ENCODE measurements around the gene GPRIN2. TPM values are rescaled to one million over a fixed set of nuclear protein-coding genes. Genes with fewer than 3 reads are reported as not detected.

Gene GPRIN2
- total and polyA plus RNA-seq, 4 donors: 4.9 to 10.7 (median 9.6) TPM

DNA sequence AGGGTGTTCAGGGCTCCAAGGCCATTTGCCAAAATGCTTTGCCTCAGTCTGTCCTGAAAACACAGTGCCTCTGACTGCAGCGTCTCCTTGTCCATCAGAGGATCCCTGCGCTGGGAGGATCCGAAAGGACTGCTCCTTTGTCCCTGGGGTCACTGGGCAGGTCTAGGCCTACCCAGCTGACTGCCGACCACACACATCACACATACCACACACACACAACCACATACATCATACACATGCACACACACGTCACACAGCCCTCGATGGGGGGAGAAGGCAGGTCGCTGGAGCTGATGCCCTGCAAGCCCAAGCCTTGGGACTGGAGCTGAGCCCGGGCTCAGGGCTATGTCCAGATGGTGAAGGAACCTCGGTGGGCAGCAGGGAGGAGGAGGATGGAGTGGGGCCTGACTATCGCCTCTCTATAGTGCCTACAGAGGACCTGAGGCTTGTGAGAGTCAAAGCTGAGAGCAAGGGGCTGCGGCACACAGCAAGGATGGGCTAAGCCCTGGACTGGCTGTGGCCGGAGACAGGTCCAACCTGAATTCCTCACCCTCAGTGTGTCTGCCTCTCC lies 29.1 kb downstream of the GPRIN2 start:
- 88% methylated on average over 12 of the region's 12 CpGs for WGBS (ENCODE audit: insufficient coverage)
- peaks cover 19% of the 10 kb centered on the region for H3K4me1 ChIP-seq (ENCODE audit: control insufficient read depth, insufficient read depth, low read length)
- no peak overlapping the region for H3K27ac ChIP-seq (ENCODE audit: low read depth, low read length)
- H3K27me3 ChIP-seq (ENCODE audit: control insufficient read depth, insufficient read depth, low read length): no peaks in the 10 kb centered on the region
- no peaks in the 10 kb centered on the region for H3K9me3 ChIP-seq (ENCODE audit: control insufficient read depth, insufficient read depth, low read length)
- DNase-seq (ENCODE audit: low read depth in 4 of 6, low spot score in 6 of 6): no peak
- no peak overlapping the region for H3K4me3 ChIP-seq (ENCODE audit: low read depth, low read length)
- H3K36me3 ChIP-seq (ENCODE audit: control insufficient read depth, insufficient read depth, low read length): peaks cover 3% of the 10 kb centered on the region

DNA sequence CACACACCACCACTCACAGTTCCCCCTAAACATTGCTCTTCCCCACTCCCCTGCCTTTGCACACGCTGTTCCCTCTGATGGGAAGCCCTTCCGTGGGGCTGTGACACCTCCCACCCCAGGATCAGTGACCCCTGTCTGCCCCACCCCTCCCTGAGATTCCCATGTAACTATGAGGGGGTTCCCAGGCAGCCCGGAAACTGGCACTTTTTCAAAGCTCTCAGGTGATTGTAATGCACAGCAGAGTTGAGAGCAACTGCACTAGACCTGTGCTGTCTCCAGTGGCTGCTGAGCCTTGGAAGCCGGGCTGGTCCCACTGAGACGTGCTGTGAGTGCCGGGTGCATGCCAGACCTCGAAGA lies 29.8 kb downstream of the GPRIN2 start:
- Histone ChIP-seq H3K4me3 (ENCODE audit: low read depth, low read length) (no peak overlapping the region), H3K27ac (ENCODE audit: low read depth, low read length) (no peak overlapping the region), H3K4me1 (ENCODE audit: control insufficient read depth, insufficient read depth, low read length) (peaks cover 21% of the 10 kb centered on the region), H3K27me3 (ENCODE audit: control insufficient read depth, insufficient read depth, low read length) (no peaks in the 10 kb centered on the region), H3K36me3 (ENCODE audit: control insufficient read depth, insufficient read depth, low read length) (peaks cover 3% of the 10 kb centered on the region), H3K9me3 (ENCODE audit: control insufficient read depth, insufficient read depth, low read length) (no peaks in the 10 kb centered on the region)
- no peak for DNase-seq (ENCODE audit: low read depth in 4 of 6, low spot score in 6 of 6)
- WGBS (ENCODE audit: insufficient coverage): 60% methylated on average over 4 of the region's 7 CpGs

DNA sequence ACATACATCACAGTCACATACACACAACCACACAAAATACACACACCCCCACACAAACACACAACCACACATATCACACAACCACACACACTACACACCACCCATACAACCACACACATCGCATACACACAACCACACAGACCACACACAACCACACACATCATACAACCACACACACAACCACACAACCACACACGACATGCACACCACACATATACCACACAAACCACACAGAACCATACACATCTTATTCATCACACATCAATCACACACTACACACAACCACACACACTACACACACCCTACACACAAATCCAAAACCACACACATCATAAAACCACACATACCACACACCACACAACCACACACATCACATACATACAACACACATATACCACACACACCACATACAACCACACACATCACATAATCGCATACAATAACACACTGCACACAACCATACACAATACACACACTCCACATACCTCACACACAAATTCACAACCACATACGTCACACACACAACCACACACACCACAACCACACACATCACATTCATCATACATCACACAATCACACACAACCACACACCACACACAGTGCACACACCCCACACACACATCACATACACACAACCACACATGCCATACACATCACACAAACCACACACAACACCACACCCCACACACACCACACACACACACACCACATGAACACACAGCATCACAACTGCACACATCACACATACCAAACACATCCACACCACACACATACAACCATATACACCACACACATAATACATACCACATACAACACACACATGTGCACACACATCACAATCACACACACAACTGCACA lies 30.4 kb downstream of the GPRIN2 start:
- Histone ChIP-seq H3K4me1 (ENCODE audit: control insufficient read depth, insufficient read depth, low read length) (peaks cover 23% of the 10 kb centered on the region), H3K9me3 (ENCODE audit: control insufficient read depth, insufficient read depth, low read length) (no peaks in the 10 kb centered on the region), H3K36me3 (ENCODE audit: control insufficient read depth, insufficient read depth, low read length) (peaks cover 3% of the 10 kb centered on the region), H3K27ac (ENCODE audit: low read depth, low read length) (no peak overlapping the region), H3K4me3 (ENCODE audit: low read depth, low read length) (no peak overlapping the region), H3K27me3 (ENCODE audit: control insufficient read depth, insufficient read depth, low read length) (no peaks in the 10 kb centered on the region)
- no peak for DNase-seq (ENCODE audit: low read depth in 4 of 6, low spot score in 6 of 6)
- WGBS (ENCODE audit: insufficient coverage): 98% methylated on average over 4 of the region's 4 CpGs

DNA sequence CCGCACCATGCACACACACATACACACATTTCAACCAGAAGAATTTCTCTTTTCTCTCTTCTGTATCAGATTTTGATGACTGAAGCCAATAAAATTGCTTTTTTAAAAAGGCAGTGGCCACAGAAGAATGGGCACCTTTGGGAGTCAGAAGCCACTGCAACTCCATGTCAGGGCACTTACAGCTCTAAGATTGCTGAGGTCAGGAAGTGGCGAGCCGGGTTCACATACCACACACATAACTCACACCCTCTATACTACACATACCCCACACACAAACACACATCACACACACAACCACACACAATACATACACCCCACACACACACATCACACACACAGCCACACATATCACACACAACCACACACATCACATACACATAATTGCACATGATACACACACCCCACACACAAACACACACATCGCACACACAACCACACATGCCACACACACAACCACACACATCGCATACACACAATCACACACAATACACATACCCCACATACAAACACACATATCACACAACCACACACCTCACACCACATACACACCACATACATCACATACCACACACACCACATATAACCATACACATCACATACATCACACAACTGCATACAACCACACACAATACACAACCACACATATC lies 31.2 kb downstream of the GPRIN2 start:
- Histone ChIP-seq H3K27ac (ENCODE audit: low read depth, low read length) (no peak overlapping the region), H3K9me3 (ENCODE audit: control insufficient read depth, insufficient read depth, low read length) (no peaks in the 10 kb centered on the region), H3K4me1 (ENCODE audit: control insufficient read depth, insufficient read depth, low read length) (peaks cover 31% of the 10 kb centered on the region), H3K36me3 (ENCODE audit: control insufficient read depth, insufficient read depth, low read length) (peaks cover 3% of the 10 kb centered on the region), H3K4me3 (ENCODE audit: low read depth, low read length) (no peak overlapping the region), H3K27me3 (ENCODE audit: control insufficient read depth, insufficient read depth, low read length) (no peaks in the 10 kb centered on the region)
- 94% methylated on average over 5 of the region's 5 CpGs for WGBS (ENCODE audit: insufficient coverage)
- DNase-seq (ENCODE audit: low read depth in 4 of 6, low spot score in 6 of 6): no peak

DNA sequence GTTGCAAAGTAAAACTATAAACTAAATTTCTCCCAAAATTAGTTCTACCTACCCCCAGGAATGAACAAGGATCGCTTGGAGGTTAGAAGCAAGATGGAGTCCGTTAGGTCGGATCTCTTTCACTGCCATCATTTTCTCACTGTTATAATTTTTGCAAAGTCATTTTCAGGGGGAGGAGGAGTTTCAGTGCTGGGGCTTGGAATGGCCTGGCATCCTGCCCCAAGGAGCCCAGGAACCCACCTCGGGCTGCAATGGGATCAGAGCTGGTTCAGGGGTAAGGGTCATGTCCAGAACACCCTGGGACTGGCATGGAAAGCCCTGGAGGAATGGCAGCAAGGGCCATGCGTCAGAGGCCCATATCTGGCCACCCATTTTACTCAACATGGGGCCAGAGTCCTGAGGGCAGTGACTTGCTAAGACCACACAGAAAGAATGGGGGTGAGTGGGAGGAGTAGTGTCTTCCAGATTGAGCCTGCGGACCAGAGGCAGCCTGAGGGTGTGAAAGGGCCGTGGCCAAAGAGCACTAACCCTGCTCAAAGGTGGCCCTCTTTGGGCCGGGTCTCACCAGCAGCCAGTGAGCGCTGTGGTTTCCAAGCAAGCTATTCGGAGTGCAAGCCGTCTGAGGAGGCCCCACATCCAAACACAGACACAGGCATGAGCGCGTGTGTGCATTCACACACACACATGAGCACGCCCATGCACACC lies 31.8 kb downstream of the GPRIN2 start:
- Histone ChIP-seq H3K27ac (ENCODE audit: low read depth, low read length) (no peak overlapping the region), H3K4me1 (ENCODE audit: control insufficient read depth, insufficient read depth, low read length) (peaks cover 34% of the 10 kb centered on the region), H3K36me3 (ENCODE audit: control insufficient read depth, insufficient read depth, low read length) (peaks cover 3% of the 10 kb centered on the region), H3K9me3 (ENCODE audit: control insufficient read depth, insufficient read depth, low read length) (no peaks in the 10 kb centered on the region), H3K4me3 (ENCODE audit: low read depth, low read length) (no peak overlapping the region), H3K27me3 (ENCODE audit: control insufficient read depth, insufficient read depth, low read length) (no peaks in the 10 kb centered on the region)
- WGBS (ENCODE audit: insufficient coverage): 85% methylated on average over 10 of the region's 14 CpGs
- DNase-seq (ENCODE audit: low read depth in 4 of 6, low spot score in 6 of 6): no peak

- H3K27me3 ChIP-seq (ENCODE audit: control insufficient read depth, insufficient read depth, low read length): no peaks in the 10 kb centered on the region
- WGBS (ENCODE audit: insufficient coverage): 58% methylated on average over 7 of the region's 8 CpGs
- peaks cover 3% of the 10 kb centered on the region for H3K36me3 ChIP-seq (ENCODE audit: control insufficient read depth, insufficient read depth, low read length)
- no peak overlapping the region for H3K4me3 ChIP-seq (ENCODE audit: low read depth, low read length)
- H3K4me1 ChIP-seq (ENCODE audit: control insufficient read depth, insufficient read depth, low read length): peaks cover 34% of the 10 kb centered on the region
- no peaks in the 10 kb centered on the region for H3K9me3 ChIP-seq (ENCODE audit: control insufficient read depth, insufficient read depth, low read length)
- no peak overlapping the region for H3K27ac ChIP-seq (ENCODE audit: low read depth, low read length)
- DNase-seq (ENCODE audit: low read depth in 4 of 6, low spot score in 6 of 6): peak in 2 of 6 donors; percentile 46 to 69
Observed at GRCh38 chr10:46523962-46524471, 32.4 kb downstream of the GPRIN2 start.

- DNase-seq (ENCODE audit: low read depth in 4 of 6, low spot score in 6 of 6): no peak
- Histone ChIP-seq H3K4me1 (ENCODE audit: control insufficient read depth, insufficient read depth, low read length) (peaks cover 34% of the 10 kb centered on the region), H3K27ac (ENCODE audit: low read depth, low read length) (no peak overlapping the region), H3K9me3 (ENCODE audit: control insufficient read depth, insufficient read depth, low read length) (no peaks in the 10 kb centered on the region), H3K4me3 (ENCODE audit: low read depth, low read length) (no peak overlapping the region), H3K36me3 (ENCODE audit: control insufficient read depth, insufficient read depth, low read length) (peaks cover 1% of the 10 kb centered on the region), H3K27me3 (ENCODE audit: control insufficient read depth, insufficient read depth, low read length) (no peaks in the 10 kb centered on the region)
- 67% methylated on average over 12 of the region's 12 CpGs for WGBS (ENCODE audit: insufficient coverage)
Observed at GRCh38 chr10:46523119-46523961, 33.1 kb downstream of the GPRIN2 start.

GRCh38 chr10:46522295-46523118 lies 34.0 kb downstream of the GPRIN2 start:
- DNase-seq (ENCODE audit: low read depth in 4 of 6, low spot score in 6 of 6): no peak
- no peaks in the 10 kb centered on the region for H3K9me3 ChIP-seq (ENCODE audit: control insufficient read depth, insufficient read depth, low read length)
- peaks cover 38% of the 10 kb centered on the region for H3K4me1 ChIP-seq (ENCODE audit: control insufficient read depth, insufficient read depth, low read length)
- no peak overlapping the region for H3K27ac ChIP-seq (ENCODE audit: low read depth, low read length)
- H3K4me3 ChIP-seq (ENCODE audit: low read depth, low read length): no peak overlapping the region
- 90% methylated on average over 10 of the region's 10 CpGs for WGBS (ENCODE audit: insufficient coverage)
- no peaks in the 10 kb centered on the region for H3K36me3 ChIP-seq (ENCODE audit: control insufficient read depth, insufficient read depth, low read length)
- H3K27me3 ChIP-seq (ENCODE audit: control insufficient read depth, insufficient read depth, low read length): no peaks in the 10 kb centered on the region
